Hepatocyte (in vitro differentiated cells): ENCODE data around the gene NR1D2. TPM values are rescaled to one million over a fixed set of nuclear protein-coding genes. Genes with fewer than 3 reads are reported as not detected.

Experiments
- DNase-seq: peaks from one replicate; pipeline ENCODE4 v3.0.0-alpha.2; 2016; ENCODE audit warnings: low spot score
- H2AFZ ChIP-seq: fragments of 200-600 bp; sonication (generic); 2 replicates; pipeline ENCODE4 v1.6.0; 2016; ENCODE audit warnings: antibody characterized with exemption, mild to moderate bottlenecking
- H3K27ac ChIP-seq: fragments of 200-600 bp; sonication (generic); 2 replicates; pipeline ENCODE4 v1.5.1; 2016; ENCODE audit warnings: mild to moderate bottlenecking
- H3K27me3 ChIP-seq: fragments of 200-600 bp; sonication (generic); 2 replicates; pipeline ENCODE4 v1.6.1; 2016
- H3K36me3 ChIP-seq: fragments of 200-600 bp; sonication (generic); replicated peaks from 2 replicates; pipeline ENCODE4 v1.5.1; 2016; ENCODE audit warnings: low read depth; ENCODE audit not compliant: insufficient read depth
- H3K4me1 ChIP-seq: fragments of 200-600 bp; sonication (generic); 2 replicates; pipeline ENCODE4 v1.5.1; 2016; ENCODE audit warnings: mild to moderate bottlenecking, moderate library complexity; ENCODE audit not compliant: insufficient read depth
- H3K4me2 ChIP-seq: fragments of 200-600 bp; sonication (generic); 2 replicates; pipeline ENCODE4 v1.6.0; 2016
- H3K4me3 ChIP-seq: fragments of 200-600 bp; sonication (generic); 2 replicates; pipeline ENCODE4 v1.5.1; 2016; ENCODE audit warnings: mild to moderate bottlenecking
- H3K79me2 ChIP-seq: fragments of 200-600 bp; sonication (generic); 2 replicates; pipeline ENCODE4 v1.6.0; 2017; ENCODE audit warnings: mild to moderate bottlenecking
- H3K9me2 ChIP-seq: fragments of 200-600 bp; sonication (generic); replicated peaks from 2 replicates; pipeline ENCODE4 v1.6.0; 2017; ENCODE audit warnings: mild to moderate bottlenecking; ENCODE audit not compliant: insufficient read depth
- H3K9me3 ChIP-seq: fragments of 200-600 bp; sonication (generic); 2 replicates; pipeline ENCODE4 v1.5.1; 2016; ENCODE audit warnings: low read depth, mild to moderate bottlenecking
- H4K20me1 ChIP-seq: fragments of 200-600 bp; sonication (generic); 2 replicates; pipeline ENCODE4 v1.6.0; 2016; ENCODE audit warnings: mild to moderate bottlenecking; ENCODE audit not compliant: insufficient read depth, poor library complexity, severe bottlenecking
- EZH2 ChIP-seq: fragments of 200-600 bp; sonication (generic); IDR thresholded peaks from 2 replicates; pipeline ENCODE4 v1.6.1; 2016; ENCODE audit warnings: antibody characterized with exemption, mild to moderate bottlenecking, borderline replicate concordance
- EZH2phosphoT487 ChIP-seq: fragments of 200-600 bp; sonication (generic); IDR thresholded peaks from one replicate; pipeline ENCODE4 v1.6.1; 2018; ENCODE audit warnings: antibody characterized with exemption, mild to moderate bottlenecking, low read depth, moderate library complexity; ENCODE audit not compliant: unreplicated experiment, severe bottlenecking
- WGBS: methylation state at CpG from one replicate; pipeline ENCODE4 v1.1.6; 2016; ENCODE audit warnings: low lambda C conversion rate; ENCODE audit errors: missing lambda C conversion rate; 5-methylcytosine and 5-hydroxymethylcytosine counted together
- polyA plus RNA-seq: library from polyadenylated mRNA; unstranded; fragments of >200 nt; fragmentation: Nextera tagmentation; extraction: Ambion mirVana; gene quantifications from 2 replicates; pipeline ENCODE4 v1.2.1, GENCODE V29; 2016
- total RNA-seq: library from RNA; depleted of rRNA; stranded (reverse); fragments of >200 nt; gene quantifications from 2 replicates; pipeline ENCODE4 v1.2.3, GENCODE V29; 2014
- TF ChIP-seq, protein P1 (sequence below): fragments of 200-600 bp; sonication (generic); IDR thresholded peaks from 2 replicates; pipeline ENCODE4 v1.5.1; 2016; ENCODE audit warnings: antibody characterized with exemption, mild to moderate bottlenecking; ENCODE audit not compliant: poor library complexity

Gene NR1D2
- total and polyA plus RNA-seq, 2 experiments from 2014 or later, result 6.8 to 18.3 TPM

DNA sequence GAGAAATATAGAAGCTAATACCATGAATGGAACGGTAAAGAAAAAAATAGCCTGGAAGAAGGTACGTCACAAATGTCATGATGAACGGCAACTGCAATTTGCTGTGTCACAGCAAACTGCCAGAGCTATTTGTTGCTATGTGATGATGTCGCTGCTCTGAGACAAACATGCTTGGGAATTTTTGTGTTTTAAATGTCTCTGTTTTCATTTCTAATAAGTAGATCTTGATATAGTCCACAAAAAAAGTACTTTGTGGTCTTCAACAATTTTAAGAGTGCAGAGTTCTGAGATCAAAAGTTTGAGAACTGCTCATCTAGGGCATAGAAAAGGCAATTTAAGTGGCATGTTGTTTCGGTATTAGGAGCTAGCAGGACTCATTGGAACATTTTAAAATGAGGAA is 4.3 kb upstream of the NR1D2 start:
- no peaks in the 10 kb centered on the region for H3K27me3 ChIP-seq
- H3K4me2 ChIP-seq, result no peak overlapping the region
- no peak overlapping the region for H3K4me3 ChIP-seq
- no peak for DNase-seq
- H3K9me2 ChIP-seq, result no peaks in the 10 kb centered on the region
- no peak overlapping the region for H3K27ac ChIP-seq
- H3K4me1 ChIP-seq, result peaks cover 6% of the 10 kb centered on the region
- H2AFZ ChIP-seq, result no peak overlapping the region
- WGBS, result 89% methylated on average over 5 of the region's 5 CpGs
- no peaks in the 10 kb centered on the region for H3K79me2 ChIP-seq
- no peaks in the 10 kb centered on the region for H3K36me3 ChIP-seq
- H3K9me3 ChIP-seq, result no peaks in the 10 kb centered on the region
- TF ChIP-seq EZH2 (no peak), EZH2phosphoT487 (no peak)
- TF ChIP-seq, protein P1, sequence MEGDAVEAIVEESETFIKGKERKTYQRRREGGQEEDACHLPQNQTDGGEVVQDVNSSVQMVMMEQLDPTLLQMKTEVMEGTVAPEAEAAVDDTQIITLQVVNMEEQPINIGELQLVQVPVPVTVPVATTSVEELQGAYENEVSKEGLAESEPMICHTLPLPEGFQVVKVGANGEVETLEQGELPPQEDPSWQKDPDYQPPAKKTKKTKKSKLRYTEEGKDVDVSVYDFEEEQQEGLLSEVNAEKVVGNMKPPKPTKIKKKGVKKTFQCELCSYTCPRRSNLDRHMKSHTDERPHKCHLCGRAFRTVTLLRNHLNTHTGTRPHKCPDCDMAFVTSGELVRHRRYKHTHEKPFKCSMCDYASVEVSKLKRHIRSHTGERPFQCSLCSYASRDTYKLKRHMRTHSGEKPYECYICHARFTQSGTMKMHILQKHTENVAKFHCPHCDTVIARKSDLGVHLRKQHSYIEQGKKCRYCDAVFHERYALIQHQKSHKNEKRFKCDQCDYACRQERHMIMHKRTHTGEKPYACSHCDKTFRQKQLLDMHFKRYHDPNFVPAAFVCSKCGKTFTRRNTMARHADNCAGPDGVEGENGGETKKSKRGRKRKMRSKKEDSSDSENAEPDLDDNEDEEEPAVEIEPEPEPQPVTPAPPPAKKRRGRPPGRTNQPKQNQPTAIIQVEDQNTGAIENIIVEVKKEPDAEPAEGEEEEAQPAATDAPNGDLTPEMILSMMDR, result no peak
- no peaks in the 10 kb centered on the region for H4K20me1 ChIP-seq

DNA sequence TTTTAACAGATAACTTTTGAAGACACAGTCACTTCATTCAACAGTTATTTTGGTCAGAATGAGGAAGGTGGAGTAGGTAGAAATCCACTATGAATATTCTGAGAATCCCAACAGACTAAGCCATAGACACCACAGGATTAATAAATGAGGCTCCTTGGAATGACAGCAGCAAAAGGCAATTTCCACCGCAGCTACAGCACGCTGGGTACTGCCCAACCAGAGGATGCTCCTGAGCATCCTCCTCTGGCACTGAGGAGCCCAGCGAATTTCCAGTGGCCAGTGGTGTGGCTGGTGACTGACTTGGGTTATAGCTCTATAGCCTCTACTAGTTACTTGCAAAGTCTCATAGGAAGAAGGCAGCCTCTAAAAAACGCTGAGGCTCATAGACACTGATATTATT is 3.6 kb upstream of the NR1D2 start:
- TF ChIP-seq EZH2, result no peak
- TF ChIP-seq EZH2phosphoT487, result no peak
- TF ChIP-seq, protein P1, result no peak
- DNase-seq, result no peak
- Histone ChIP-seq H3K9me3 (no peaks in the 10 kb centered on the region), H3K79me2 (no peaks in the 10 kb centered on the region), H3K4me1 (peaks cover 6% of the 10 kb centered on the region), H3K4me3 (no peak overlapping the region), H3K4me2 (no peak overlapping the region), H3K27ac (no peak overlapping the region), H4K20me1 (no peaks in the 10 kb centered on the region), H2AFZ (no peak overlapping the region), H3K9me2 (no peaks in the 10 kb centered on the region), H3K27me3 (no peaks in the 10 kb centered on the region), H3K36me3 (no peaks in the 10 kb centered on the region)
- 91% methylated on average over 4 of the region's 4 CpGs for WGBS

DNA sequence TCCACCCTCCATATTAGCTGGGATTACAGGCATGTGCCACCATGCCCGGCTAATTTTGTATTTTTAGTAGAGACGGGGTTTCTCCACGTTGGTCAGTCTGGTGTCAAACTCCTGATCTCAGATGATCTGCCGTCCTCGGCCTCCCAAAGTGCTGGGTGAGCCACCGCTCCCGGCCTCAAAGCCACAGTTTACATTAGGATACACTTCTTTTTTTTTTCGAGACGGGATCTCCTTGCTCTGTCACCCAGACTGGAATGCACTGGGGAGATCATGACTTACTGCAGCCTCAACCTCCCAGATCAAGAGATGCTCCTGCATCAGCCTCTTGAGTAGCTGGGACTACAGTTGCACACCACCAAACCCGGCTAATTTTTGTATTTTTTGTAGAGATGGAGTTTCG is 2.5 kb upstream of the NR1D2 start:
- no peaks in the 10 kb centered on the region for H3K27me3 ChIP-seq
- WGBS, result 94% methylated on average over 11 of the region's 11 CpGs
- no peaks in the 10 kb centered on the region for H4K20me1 ChIP-seq
- no peak overlapping the region for H3K4me3 ChIP-seq
- H3K9me2 ChIP-seq, result no peaks in the 10 kb centered on the region
- TF ChIP-seq EZH2 (no peak), EZH2phosphoT487 (no peak)
- TF ChIP-seq, protein P1, result no peak
- H2AFZ ChIP-seq, result no peak overlapping the region
- no peak for DNase-seq
- no peaks in the 10 kb centered on the region for H3K36me3 ChIP-seq
- no peak overlapping the region for H3K27ac ChIP-seq
- no peak overlapping the region for H3K4me2 ChIP-seq
- H3K4me1 ChIP-seq, result peaks cover 14% of the 10 kb centered on the region
- no peaks in the 10 kb centered on the region for H3K9me3 ChIP-seq
- peaks cover 2% of the 10 kb centered on the region for H3K79me2 ChIP-seq
